K562 (cell line): ENCODE results near the gene ARSI. TPM values are rescaled to one million over a fixed set of nuclear protein-coding genes. Genes with fewer than 3 reads are reported as not detected.

ENCODE experiments used
- DIDO1 ChIP-seq: fragments of 450-650 bp; IDR thresholded peaks from 2 replicates; pipeline ENCODE4 v1.6.1; 2016; ENCODE audit warnings: low read depth, missing biosample characterization, missing genetic modification characterization
- ETV6 ChIP-seq, 3 experiments: fragments of 150-350 bp in 1 of 3; sonication (generic) in 1 of 3; formaldehyde crosslinking in 1 of 3; IDR thresholded peaks; 2 replicates each; pipeline versions ENCODE4 v1.6.1 to v1.8.0; 2014 to 2022; ENCODE audit warnings: borderline replicate concordance in 2 of 3, low read depth in 2 of 3, antibody characterized with exemption in 1 of 3, low read length in 1 of 3, mild to moderate bottlenecking in 1 of 3, missing genetic modification reagents in 1 of 3
- IRF2 ChIP-seq: sonication (generic); formaldehyde crosslinking; IDR thresholded peaks from 2 replicates; pipeline ENCODE4 v1.8.1; 2022; ENCODE audit warnings: mild to moderate bottlenecking, missing genetic modification reagents
- MYNN ChIP-seq, 2 experiments: sonication (generic); formaldehyde crosslinking in 1 of 2; IDR thresholded peaks; 2 replicates each; pipeline versions ENCODE4 v1.5.0 to v1.6.1; 2016 to 2020; ENCODE audit warnings: antibody characterized with exemption in 1 of 2, missing genetic modification reagents in 1 of 2
- NCOA1 ChIP-seq: fragments of 450-650 bp; IDR thresholded peaks from 2 replicates; pipeline ENCODE4 v1.6.1; 2016; ENCODE audit warnings: low read depth
- RBM15 ChIP-seq: fragments of 200-400 bp; formaldehyde crosslinking; IDR thresholded peaks from 2 replicates; pipeline ENCODE4 v1.6.1; 2018; ENCODE audit warnings: mild to moderate bottlenecking, low read length, moderate library complexity; ENCODE audit not compliant: insufficient read depth
- RBM17 ChIP-seq: fragments of 200-400 bp; formaldehyde crosslinking; IDR thresholded peaks from 2 replicates; pipeline ENCODE4 v1.6.1; 2017; ENCODE audit warnings: low read depth, mild to moderate bottlenecking, low read length, borderline replicate concordance
- RFX1 ChIP-seq: fragments of 450-650 bp; IDR thresholded peaks from 2 replicates; pipeline ENCODE4 v1.6.1; 2016; ENCODE audit warnings: mild to moderate bottlenecking, moderate library complexity
- SIX5 ChIP-seq, 2 experiments: IDR thresholded peaks; 2 replicates each; pipeline ENCODE4 v1.6.1; 2011; ENCODE audit warnings: low read length in 2 of 2, borderline replicate concordance in 1 of 2, low read depth in 1 of 2, mild to moderate bottlenecking in 1 of 2, moderate library complexity in 1 of 2; ENCODE audit not compliant: insufficient read depth in 1 of 2
- TEAD4 ChIP-seq, 2 experiments: sonication (generic) in 1 of 2; formaldehyde crosslinking in 1 of 2; IDR thresholded peaks; 2 replicates each; pipeline versions ENCODE4 v1.6.1 to v1.8.0; 2012 to 2022; ENCODE audit warnings: borderline replicate concordance in 1 of 2, inconsistent platforms in 1 of 2, low read length in 1 of 2, mild to moderate bottlenecking in 1 of 2, missing genetic modification reagents in 1 of 2
- TFE3 ChIP-seq: fragments of 450-650 bp; formaldehyde crosslinking; IDR thresholded peaks from 2 replicates; pipeline ENCODE4 v1.4.0; 2020; ENCODE audit warnings: mild to moderate bottlenecking, mixed read lengths
- ZEB2 ChIP-seq: fragments of 450-650 bp; IDR thresholded peaks from 2 replicates; pipeline ENCODE4 v1.6.1; 2016
- polyA plus RNA-seq, 8 experiments: library from polyadenylated mRNA; depleted of rRNA in 4 of 8; stranded (reverse) in 5 of 8; unstranded in 3 of 8; fragments of >200 nt; fragmentation: Nextera tagmentation in 2 of 8; fragmentation: Illumina TruSeq in 1 of 8; extraction: Ambion mirVana in 2 of 8; extraction: Trizol in 1 of 8; gene quantifications; 2 replicates each; pipeline versions ENCODE4 v1.2.1 to v1.2.3, GENCODE V29; 2011 to 2014; ENCODE audit warnings: inconsistent platforms in 1 of 8, missing spikeins in 1 of 8
- total RNA-seq, 7 experiments: library from RNA; depleted of rRNA in 6 of 7; stranded (reverse); fragments of >200 nt in 6 of 7; fragmentation: Illumina TruSeq in 2 of 7; extraction: Trizol in 2 of 7; gene quantifications; 2 replicates each; pipeline versions ENCODE4 v1.2.1 to v1.2.3, GENCODE V29; 2011 to 2021; ENCODE audit warnings: low replicate concordance in 1 of 7

ARSI gene
- total and polyA plus RNA-seq, 9 of the 15 experiments (the other 6 are each of a cell fraction or from before 2014, with no cell fraction given), result 0.04 to 0.07 TPM; not detected in 7

DNA sequence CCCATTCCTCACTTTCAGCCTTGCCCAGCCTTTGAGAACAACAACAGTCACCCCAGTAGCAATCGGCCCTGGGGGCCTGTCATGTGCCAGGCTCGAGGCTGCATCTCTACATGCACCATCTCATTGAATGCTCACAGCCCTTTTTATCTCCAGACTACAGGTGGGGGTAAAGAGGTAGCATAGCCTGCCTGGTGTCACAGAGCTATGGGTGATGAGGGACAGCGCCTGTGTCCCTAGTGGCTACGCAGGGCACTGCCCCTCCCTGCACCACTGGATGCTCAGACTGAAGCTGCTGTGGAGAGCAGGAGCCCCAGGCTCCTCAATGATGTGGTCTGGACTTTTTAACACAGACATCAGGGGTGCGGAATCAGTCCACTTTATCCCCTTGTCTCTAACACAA, 15.9 kb downstream of the ARSI start (continued):
- TF ChIP-seq MYNN (IDR thresholded peaks at IDR 0.05) (no peak), MYNN (CRISPR knock-in tag; IDR thresholded peaks at IDR 0.05) (no peak), RBM15 (no peak), TFE3 (CRISPR knock-in tag) (no peak), ETV6 (IDR thresholded peaks at IDR 0.05; ENCODE audit: borderline replicate concordance in 1 of 2, low read depth in 2 of 2, low read length in 1 of 2) (no peak), ETV6 (CRISPR knock-in tag; IDR thresholded peaks at IDR 0.05; ENCODE audit: borderline replicate concordance) (no peak), SIX5 (IDR thresholded peaks at IDR 0.05; ENCODE audit: borderline replicate concordance in 1 of 2, insufficient read depth in 1 of 2, low read depth in 1 of 2, low read length in 2 of 2) (no peak), ZEB2 (no peak), TEAD4 (IDR thresholded peaks at IDR 0.05; ENCODE audit: low read length) (no peak), TEAD4 (CRISPR knock-in tag; IDR thresholded peaks at IDR 0.05; ENCODE audit: borderline replicate concordance) (no peak), NCOA1 (no peak), RFX1 (no peak), DIDO1 (no peak), RBM17 (no peak), IRF2 (CRISPR knock-in tag) (no peak)
- TF ChIP-seq, all 486 proteins: peak for 7
